ENCODE measurements around the gene PSMD12.
"Not testable (repeated sequence)": the region's sequence is repeated elsewhere in the genome, so short reads cannot be mapped to it uniquely, and the experiment has no call there.

PSMD12 gene

DNA sequence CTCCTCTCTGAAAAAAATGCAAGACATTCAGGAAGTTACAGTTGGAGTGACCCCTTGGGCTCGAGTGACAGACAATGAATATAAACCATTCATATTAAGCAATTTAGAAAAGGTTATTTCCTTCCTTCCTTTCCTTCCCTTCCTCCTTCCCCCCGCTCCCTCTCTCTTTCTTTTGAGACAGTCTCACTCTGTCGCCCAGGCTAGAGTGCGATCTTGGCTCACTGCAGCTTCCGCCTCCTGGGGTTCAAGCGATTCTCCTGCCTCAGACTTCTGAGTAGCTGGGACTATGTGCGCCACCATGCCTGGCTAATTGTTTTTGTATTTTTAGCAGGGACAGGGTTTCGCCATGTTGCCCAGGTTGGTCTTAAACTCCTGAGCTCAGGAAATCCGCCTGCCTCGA is 13.2 kb downstream of the PSMD12 start:
- DNase-seq: no peak

DNA sequence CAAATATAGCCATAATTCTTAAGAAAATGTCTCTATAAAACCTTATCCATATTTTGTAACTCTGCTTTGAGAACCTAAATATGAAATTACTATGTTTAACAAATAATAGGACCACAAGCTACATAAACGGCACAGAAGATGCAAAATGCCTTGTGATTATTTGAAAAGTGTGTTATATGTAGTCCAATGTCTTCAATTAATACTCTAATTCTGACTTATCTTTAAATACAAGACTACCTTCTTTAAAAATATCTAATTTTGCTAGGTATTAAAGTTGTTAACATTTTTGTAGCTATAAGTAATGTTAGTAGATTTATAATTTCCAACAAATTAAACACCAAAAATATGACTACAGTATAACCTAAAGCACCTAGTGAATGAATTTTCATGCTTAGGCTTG is 17.0 kb downstream of the PSMD12 start:
- DNase-seq: no peak

DNA sequence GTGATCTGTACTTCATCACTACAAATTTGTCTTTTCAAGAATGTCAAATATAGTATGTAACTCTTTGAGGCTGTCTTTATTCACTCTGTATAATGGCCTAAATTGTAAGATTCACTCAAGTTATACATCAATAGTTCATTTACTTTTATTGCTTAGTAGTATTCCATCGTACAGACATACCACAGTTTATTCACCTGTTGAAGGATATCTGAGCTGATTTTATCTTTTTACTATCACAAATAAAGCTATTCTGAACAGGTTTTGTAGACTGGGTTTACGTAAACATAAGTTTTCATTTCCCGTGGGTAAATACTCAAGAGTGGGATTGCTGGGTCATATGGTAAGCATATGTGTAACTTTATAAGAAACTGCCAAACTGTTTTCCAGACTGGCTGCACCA is 18.6 kb downstream of the PSMD12 start:
- DNase-seq: no peak

DNA sequence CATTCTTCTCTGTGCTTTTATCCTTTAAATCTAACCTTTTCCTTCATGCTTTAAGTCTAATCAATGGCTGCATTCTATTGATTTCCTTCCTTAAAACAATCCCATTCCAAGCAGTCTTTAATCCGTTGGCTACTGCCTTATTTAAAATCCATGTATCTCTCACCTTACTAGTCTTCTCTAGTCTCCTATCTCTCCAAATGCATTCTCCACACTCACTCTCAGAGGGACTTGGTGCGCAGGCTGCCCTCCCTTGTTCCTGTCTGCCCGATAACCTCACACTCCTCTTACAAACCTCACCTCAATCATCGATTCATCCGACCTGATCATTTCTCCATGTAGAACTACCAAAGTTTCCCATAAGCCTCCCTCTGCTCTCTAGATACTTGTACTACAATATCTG is 23.1 kb downstream of the PSMD12 start:
- no peak for DNase-seq

DNA sequence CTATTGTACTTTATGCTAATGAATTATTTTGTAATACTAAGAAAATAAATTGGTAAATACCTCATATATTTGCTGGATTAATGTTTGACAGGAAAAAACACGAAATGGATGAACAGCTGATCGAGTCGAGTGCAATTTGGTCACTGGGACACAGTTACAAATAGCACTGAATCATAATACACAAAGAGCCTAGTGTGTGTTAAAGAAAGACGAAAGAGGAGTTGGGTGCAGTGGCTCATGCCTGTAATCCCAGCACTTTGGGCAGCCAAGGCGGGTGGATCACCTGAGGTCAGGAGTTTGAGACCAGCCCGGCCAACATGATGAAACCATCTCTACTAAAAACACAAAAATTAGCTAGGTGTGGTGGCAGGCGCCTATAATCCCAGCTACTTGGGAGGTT is 28.0 kb downstream of the PSMD12 start:
- DNase-seq: not testable (repeated sequence)

DNA sequence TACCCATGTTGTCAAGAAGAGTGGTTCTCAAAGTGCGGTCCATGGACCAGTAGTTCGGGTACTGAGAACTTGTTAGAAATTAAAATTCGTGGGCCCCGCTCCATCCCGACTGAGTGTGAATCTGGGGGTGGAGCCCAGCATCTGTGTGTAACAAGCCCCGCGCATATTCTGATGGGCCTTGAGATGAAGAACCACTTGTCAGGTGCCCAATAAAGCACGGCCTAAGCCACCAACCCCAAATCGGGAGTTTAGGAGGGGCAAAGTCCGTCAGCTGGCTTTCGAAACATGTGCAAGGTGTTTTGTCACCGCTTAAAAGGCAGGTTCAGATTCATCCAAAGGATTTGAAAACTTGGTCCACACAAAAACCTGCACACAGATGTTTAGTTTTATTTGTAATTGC is 29.5 kb downstream of the PSMD12 start:
- DNase-seq: no peak

DNA sequence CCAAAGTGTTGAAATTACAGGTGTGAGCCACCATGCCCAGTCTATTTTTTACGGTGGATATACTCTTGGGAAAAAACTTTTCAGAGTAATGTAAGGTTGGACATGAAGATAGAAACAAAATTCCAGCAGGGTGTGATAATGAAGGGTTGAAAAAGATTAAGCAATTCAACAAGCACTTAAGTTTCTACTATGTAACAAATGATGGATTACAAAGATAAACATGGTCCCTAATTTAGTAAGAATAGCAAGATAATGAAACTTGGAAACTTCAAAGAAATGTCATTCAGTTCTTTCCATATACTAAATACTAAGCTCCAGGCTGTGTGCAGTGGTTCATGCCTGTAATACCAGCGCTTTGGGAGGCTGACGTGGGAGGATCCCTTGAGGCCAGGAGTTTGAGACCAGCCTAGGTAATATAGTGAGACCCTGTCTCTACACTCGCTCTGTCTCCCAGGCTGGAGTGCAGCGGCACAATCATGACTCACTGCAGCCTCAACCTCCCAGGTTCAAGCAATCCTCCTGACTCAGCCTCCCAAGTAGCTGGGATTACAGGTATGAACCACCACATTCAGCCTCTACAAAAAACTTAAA is 31.0 kb downstream of the PSMD12 start:
- no peak for DNase-seq

DNA sequence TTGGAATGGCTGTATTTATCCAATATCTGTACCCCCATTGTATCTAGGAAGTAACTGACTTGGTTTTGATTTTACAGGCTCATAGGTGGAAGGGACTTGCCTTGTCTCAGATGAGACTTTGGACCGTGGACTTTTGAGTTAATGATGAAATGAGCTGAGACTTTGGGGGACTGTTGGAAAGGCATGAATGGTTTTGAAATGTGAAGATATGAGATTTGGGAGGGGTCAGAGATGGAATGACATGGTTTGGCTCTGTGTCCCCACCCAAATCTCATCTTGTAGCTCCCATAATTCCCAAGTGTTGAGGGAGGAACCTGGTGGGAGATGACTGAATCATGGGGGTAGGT is 34.2 kb downstream of the PSMD12 start:
- DNase-seq: not testable (repeated sequence)

DNA sequence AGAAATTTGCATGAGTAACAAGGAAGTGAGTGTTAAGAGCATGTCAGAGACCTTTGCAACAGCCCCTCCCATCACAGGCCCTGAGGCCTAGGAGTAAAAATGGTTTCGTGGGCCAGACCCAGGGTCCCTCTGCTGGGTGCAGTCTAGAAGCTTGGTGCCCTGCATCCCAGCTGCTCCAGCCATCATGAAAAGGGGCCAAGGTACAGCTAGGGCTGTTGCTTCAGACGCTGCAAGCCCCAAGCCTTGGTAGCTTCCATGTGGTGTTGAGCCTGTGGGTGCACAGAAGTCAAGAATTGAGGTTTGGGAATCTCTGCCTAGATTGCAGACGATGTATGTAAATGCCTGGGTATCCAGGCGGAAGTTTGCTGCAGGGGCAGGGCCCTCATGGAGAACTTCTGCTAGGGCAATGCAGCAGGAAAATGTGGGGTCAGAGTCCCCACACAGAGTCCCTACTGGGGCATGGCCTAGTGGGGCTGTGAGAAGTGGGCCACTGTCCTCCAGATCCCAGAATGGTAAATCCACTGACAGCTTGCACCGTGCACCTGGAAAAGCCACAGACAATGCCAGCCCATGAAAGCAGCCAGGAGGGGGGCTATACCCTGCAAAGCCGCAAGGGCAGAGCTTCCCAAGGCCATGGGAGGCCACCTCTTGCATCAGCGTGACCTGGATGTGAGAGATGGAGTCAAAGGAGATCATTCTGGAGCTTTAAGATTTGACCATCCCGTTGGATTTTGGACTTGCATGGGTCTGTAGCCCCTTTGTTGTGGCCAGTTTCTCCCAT is 34.8 kb downstream of the PSMD12 start:
- not testable (repeated sequence) for DNase-seq

DNA sequence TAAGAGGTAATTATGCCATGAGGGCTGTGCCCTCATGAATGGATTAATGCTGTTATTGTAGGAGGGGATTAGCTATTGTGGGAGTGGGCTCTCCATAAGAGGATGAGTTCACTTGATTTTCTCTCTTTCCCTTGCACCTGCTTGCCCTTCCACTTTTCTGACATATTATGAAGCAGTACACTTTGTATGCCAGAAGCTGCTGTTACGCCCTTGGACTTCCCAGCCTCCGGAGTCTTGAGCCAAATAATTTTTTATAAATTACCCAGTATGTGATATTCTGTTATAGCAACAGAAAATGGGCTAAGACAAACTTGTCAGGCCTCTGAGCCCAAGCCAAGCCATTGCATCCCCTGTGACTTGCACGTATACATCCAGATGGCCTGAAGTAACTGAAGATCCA is 38.4 kb downstream of the PSMD12 start:
- no peak for DNase-seq

DNA sequence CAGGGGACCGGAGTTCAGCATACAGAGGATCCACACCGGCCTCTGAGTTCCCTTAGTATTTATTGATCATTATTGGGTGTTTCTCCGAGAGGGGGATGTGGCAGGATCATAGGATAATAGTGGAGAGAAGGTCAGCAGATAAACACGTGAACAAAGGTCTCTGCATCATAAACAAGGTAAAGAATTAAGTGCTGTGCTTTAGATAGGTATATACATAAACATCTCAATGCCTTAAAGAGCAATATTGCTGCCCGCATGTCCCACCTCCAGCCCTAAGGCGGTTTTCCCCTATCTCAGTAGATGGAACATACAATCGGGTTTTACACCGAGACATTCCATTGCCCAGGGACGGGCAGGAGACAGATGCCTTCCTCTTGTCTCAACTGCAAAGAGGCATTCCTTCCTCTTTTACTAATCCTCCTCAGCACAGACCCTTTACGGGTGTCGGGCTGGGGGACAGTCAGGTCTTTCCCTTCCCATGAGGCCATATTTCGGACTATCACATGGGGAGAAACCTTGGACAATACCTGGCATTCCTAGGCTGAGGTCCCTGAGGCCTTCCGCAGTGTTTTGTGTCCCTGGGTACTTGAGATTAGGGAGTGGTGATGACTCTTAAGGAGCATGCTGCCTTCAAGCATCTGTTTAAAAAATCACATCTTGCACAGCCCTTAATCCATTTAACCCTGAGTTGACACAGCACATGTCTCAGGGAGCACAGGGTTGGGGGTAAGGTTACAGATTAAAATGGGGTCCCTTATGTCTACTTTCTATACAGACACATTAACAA is 39.2 kb downstream of the PSMD12 start:
- DNase-seq: not testable (repeated sequence)

DNA sequence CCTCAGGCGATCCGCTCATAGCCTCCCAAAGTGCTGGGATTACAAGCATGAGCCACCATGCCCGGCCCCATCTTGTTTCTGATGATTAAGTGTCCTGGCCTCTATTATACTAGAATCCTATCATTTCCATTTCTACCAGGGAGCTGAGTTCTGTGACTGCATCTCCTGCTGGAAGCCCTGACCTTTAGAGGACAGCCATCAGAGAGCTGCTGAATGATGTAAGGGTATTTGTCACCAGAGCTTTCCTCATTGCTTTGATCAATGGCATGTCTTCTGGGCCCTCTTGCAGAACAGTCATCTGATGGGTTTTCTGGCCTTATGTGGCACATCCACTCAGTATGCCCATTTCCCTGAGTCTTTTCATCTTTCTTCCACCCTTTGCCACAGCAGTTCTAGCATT is 39.9 kb downstream of the PSMD12 start:
- no peak for DNase-seq

DNA sequence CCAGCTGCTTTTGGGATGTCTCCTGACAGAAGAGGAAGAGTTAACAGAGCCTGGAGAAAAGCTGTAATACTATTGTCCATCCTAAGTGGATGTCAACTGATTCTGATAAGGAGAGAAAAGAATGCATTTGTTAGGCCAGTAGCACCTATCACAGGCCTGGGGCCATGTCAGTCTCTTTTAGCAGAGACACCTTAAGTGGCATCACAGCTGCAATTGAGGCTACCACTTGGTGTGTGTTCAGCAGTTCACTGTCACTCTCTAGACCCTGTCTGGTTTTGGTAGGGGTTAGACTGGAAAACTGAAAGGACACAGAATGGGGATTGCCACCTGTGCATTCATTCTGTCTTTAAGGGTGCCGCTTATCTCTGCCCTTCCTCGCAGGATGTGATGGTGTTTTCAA is 42.0 kb downstream of the PSMD12 start:
- DNase-seq: no peak

DNA sequence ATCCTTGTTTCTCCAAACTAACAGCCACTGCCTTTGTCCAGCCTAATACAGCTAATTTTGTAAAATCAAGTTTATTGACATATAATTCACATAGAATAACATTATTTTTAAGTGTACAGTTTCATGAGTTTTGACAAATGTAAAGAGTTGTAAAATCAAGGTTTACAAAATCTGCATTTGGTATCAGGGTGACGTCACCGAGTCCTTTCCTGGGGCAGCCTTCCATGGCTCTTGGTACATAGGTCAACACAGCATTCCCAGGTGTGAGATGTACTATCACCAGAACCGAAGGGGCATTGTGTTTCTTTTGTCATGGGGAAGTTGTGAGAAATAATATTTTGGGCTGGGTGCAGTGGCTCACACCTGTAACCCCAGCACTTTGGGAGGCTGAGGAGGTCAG is 42.9 kb downstream of the PSMD12 start:
- DNase-seq: no peak

DNA sequence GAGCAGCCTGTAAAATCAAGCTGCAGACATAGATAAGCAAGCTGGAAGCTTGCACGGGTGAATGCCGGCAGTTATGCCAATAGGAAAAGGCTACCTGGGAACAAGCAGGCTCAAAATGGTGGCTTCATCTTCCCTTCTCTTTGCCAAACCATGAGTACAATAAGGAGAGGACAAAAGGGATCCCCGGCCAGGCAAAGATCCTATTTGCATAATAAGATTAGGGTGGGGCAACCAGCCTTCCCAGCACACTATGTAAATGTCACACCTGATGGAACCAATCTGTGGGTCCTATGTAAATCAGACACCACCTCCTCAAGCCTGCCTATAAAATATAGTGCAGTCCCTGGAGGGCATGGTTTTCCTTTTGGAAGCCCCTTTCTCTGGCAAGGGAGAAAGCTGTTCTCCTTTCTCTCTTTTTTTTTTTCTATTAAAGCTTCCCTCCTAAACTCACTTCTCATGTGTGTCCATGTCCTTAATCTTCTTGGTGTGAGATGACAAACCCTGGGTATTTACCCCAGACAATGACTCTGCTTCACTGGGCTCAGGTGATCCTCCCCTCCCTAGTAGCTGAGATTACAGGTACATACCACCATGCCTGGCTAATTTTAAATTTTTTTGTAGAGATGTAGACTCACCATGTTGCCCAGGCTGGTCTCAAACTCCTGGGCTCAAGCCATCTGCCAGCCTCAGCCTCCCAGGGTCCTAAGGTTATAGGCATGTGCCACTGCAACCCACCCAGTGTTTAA is 44.2 kb downstream of the PSMD12 start:
- DNase-seq: no peak

DNA sequence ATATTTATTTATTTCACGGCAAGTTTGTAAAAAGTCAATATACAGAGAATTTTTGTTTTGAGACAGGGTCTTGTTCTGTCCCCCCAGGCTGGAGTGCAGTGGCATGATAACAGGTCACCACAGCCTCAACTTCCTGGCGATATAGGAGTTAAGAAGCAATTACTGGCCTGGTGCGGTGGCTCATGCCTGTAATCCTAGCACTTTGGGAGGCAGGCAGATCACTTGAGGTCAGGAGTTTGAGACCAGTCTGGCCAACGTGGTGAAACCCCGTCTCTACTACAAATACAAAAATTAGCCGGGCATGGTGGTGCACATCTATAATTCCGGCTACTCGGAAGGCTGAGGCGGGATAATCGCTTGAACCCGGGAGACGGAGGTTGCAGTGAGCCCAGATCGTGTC is 44.9 kb downstream of the PSMD12 start:
- DNase-seq: not testable (repeated sequence)

DNA sequence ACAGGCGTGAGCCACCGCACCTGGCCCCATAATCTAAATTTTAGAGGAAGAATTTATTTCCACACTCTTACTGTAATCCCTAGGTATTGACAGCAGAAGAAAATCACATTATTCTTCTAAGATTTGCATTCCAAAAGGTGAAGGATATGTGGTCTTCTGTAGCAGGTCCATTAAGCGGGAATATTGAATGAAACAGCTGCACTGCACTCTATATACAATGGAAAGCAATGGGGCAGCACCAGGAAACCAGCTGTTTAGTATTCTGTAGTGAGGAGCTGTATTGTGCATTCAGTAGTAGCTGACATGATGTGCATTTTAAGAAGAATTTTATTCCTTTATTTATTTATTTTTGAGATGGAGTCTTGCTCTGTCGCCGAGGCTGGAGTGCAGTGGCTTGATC is 49.6 kb downstream of the PSMD12 start:
- no peak for DNase-seq

DNA sequence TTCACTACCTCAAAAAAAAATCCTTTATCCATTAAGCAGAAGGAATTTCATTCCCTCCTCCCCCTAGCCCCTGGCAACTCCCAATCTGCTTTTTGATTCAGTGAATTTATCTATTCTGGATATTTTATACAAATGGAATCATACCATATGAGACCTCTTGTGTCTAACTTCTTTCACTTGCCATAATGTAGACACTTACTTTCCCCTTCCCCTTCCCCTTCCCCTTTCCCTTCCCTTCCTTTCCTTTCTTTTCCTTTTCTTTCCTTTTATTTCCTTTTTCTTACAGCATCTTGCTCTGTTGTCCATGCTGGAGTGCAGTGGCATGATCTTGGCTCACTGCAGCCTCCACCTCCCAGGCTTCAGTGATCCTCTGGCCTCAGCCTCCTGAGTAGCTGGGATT is 50.5 kb downstream of the PSMD12 start:
- no peak for DNase-seq

DNA sequence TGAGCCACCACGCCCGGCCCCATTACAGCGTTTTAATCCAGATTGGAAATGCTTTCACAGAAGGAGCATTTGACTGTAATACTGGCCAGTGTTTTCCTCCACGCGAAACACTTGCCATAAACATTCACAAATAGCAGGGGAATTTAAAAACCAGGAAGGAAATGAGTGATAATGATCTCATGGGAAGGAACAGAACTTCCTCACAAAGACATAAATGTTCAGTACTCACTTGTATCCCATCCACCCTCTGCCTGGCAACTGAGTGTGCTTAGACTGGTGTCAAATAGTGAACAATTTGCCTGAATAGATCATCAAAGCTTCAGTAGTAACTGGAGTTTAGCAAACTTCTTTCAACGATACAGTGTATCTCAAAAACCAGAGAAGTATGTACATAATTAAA is 54.1 kb downstream of the PSMD12 start:
- DNase-seq: no peak

DNA sequence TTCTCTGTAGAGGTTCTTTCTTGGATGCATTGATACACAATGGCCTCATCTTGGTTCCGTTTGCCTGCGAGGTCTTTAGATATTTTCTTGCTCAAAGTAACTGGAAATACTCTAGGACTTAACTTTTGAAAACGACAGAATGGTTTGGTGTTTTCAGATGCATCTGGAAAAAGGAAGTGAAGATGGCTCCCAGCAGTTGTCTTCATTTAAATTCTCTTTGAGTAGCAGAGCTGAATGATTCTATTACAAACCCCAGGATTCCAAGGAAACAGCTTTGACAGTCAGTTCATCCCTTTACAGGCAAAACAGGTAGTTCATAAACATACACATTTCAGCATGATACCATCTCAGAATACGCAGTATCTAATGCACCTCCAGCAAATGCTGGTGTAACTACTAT is 54.8 kb downstream of the PSMD12 start:
- DNase-seq: no peak

DNA sequence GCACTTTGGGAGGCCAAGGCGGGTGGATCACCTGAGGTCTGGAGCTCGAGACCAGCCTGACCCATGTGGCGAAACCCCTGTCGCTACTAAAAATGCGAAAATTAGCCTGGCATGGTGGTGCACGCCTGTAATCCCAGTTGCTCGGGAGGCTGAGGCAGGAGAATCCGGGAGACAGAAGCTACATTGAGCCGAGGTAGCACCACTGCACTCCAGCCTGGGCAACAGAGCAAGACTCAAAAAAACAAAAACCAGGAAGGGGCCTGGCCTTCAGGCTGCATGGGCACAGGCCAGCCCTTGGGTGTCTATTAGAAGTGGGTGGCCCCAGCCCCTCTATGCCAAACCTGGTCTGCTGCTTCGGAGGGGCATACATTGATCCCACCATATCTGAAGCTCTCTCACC is 56.0 kb downstream of the PSMD12 start:
- no peak for DNase-seq

DNA sequence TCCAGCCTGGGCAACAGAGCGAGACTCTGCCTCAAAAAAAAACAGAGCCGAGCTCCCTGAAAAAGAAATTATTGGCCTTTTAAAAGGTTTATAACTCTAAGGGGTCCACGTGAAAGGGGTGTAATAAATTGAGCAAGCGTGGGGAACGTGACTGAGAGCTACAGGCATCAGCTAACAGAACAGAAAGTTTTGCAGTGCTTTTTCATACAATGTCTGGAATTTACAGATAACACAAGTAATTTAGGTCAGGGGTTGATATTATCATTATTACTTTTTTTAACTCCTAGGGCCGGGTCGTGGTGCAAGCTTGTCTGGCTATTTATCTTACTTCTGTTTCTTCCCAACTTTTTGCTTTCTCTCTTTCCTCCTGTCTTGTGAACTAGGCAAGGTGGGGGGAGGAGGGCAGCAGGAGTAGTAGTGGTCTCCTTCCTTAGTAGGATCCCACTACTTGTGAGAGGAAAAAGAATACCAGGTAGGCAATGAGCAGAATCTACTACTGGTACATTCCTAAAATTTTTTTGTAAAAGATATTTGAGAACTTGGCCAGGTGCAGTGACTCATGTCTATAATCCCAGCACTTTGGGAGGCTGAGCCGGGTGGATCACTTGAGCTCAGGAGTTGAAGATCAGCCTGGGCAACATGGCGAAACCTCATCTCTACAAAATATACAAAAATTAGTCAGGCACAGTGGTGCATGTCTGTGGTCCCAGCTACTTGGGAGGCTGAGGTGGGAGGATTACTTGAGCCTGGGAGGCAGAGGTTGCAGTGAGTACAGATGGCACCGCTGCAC is 60.7 kb downstream of the PSMD12 start:
- DNase-seq: not testable (repeated sequence)

All from kidney glomerular epithelial cell (primary cell).